CD14-positive monocyte (primary cell): ENCODE results near the gene HINFP. TPM values are rescaled to one million over a fixed set of nuclear protein-coding genes. Genes with fewer than 3 reads are reported as not detected.
A peak's percentile ranks its signal among the peaks of the same experiment; 100 is the strongest.

Source experiments
- DNase-seq, 3 donors: peaks; one replicate each; pipeline ENCODE4 v3.0.0-alpha.2; 2011 to 2022
- H2AFZ ChIP-seq: 2 replicates; pipeline ENCODE4 v1.6.0; 2012; ENCODE audit warnings: mild to moderate bottlenecking, low read depth, low read length, inconsistent platforms; ENCODE audit not compliant: insufficient read depth, poor library complexity, severe bottlenecking
- H3K27ac ChIP-seq, 2 donors: 1 replicate in 1 of 2; 2 replicates in 1 of 2; pipeline ENCODE4 v1.5.1; 2012 to 2013; ENCODE audit warnings: low read length in 2 of 2, control low read depth in 1 of 2, inconsistent platforms in 1 of 2, low read depth in 1 of 2, mild to moderate bottlenecking in 1 of 2
- H3K27me3 ChIP-seq, 2 donors: one replicate each; pipeline versions ENCODE4 v1.6.0 to v1.6.1; 2011 to 2013; ENCODE audit warnings: low read length in 2 of 2; ENCODE audit not compliant: control insufficient read depth in 2 of 2, insufficient read depth in 2 of 2
- H3K36me3 ChIP-seq, 2 donors: replicated peaks in 1 of 2; 1 replicate in 1 of 2; 2 replicates in 1 of 2; pipeline versions ENCODE4 v1.5.1 to v1.6.1; 2012 to 2013; ENCODE audit warnings: low read length in 2 of 2, control low read depth in 1 of 2, inconsistent platforms in 1 of 2, mild to moderate bottlenecking in 1 of 2; ENCODE audit not compliant: insufficient read depth in 2 of 2, control insufficient read depth in 1 of 2
- H3K4me1 ChIP-seq, 2 donors: 1 replicate in 1 of 2; 2 replicates in 1 of 2; pipeline versions ENCODE4 v1.5.1 to v1.6.1; 2012 to 2013; ENCODE audit warnings: low read length in 2 of 2, control low read depth in 1 of 2, inconsistent platforms in 1 of 2, mild to moderate bottlenecking in 1 of 2, moderate library complexity in 1 of 2; ENCODE audit not compliant: insufficient read depth in 2 of 2, control insufficient read depth in 1 of 2
- H3K4me2 ChIP-seq: replicated peaks from 2 replicates; pipeline ENCODE3; 2012; ENCODE audit warnings: low read length, moderate library complexity, mild to moderate bottlenecking; ENCODE audit not compliant: poor library complexity, severe bottlenecking; ENCODE audit errors: extremely low read depth
- H3K4me3 ChIP-seq, 3 experiments: fragments of 200-600 bp in 1 of 3; sonication (generic) in 1 of 3; replicated peaks in 1 of 3; 1 replicate in 2 of 3; 2 replicates in 1 of 3; pipeline ENCODE4 v1.5.1; 2011 to 2013; ENCODE audit warnings: low read length in 3 of 3, mild to moderate bottlenecking in 3 of 3, control low read depth in 2 of 3, low read depth in 2 of 3, inconsistent platforms in 1 of 3, moderate library complexity in 1 of 3
- H3K79me2 ChIP-seq: 2 replicates; pipeline ENCODE4 v1.6.0; 2012; ENCODE audit warnings: mild to moderate bottlenecking, control low read depth, inconsistent platforms, low read length, moderate library complexity; ENCODE audit not compliant: insufficient read depth
- H3K9ac ChIP-seq: 2 replicates; pipeline ENCODE4 v1.6.0; 2017; ENCODE audit warnings: low read length, mild to moderate bottlenecking; ENCODE audit not compliant: insufficient read depth, poor library complexity, severe bottlenecking
- H3K9me3 ChIP-seq, 2 donors: replicated peaks in 1 of 2; 1 replicate in 1 of 2; 2 replicates in 1 of 2; pipeline versions ENCODE4 v1.5.1 to v1.6.1; 2012 to 2013; ENCODE audit warnings: low read length in 2 of 2, control low read depth in 1 of 2; ENCODE audit not compliant: control insufficient read depth in 1 of 2, insufficient read depth in 1 of 2
- H4K20me1 ChIP-seq: 2 replicates; pipeline ENCODE4 v1.6.0; 2012; ENCODE audit warnings: mild to moderate bottlenecking, low read length, control low read depth, moderate library complexity; ENCODE audit not compliant: insufficient read depth
- H3K27ac Mint-ChIP-seq, 7 donors: one replicate each; pipeline ENCODE4 v1.8.0; 2020; ENCODE audit warnings: mild to moderate bottlenecking in 7 of 7, mixed read lengths in 7 of 7, moderate library complexity in 6 of 7, inconsistent platforms in 2 of 7
- H3K27me3 Mint-ChIP-seq, 3 donors: one replicate each; pipeline ENCODE4 v1.8.0; 2021 to 2022; ENCODE audit warnings: low read depth in 3 of 3, mild to moderate bottlenecking in 3 of 3, mixed read lengths in 3 of 3, moderate library complexity in 3 of 3, inconsistent platforms in 1 of 3
- H3K36me3 Mint-ChIP-seq, 2 donors: one replicate each; pipeline ENCODE4 v1.8.0; 2020; ENCODE audit warnings: mixed read lengths in 2 of 2, inconsistent platforms in 1 of 2, mild to moderate bottlenecking in 1 of 2
- H3K4me1 Mint-ChIP-seq: one replicate; pipeline ENCODE4 v1.8.0; 2020; ENCODE audit warnings: mild to moderate bottlenecking, mixed read lengths
- H3K4me3 Mint-ChIP-seq, 2 donors: one replicate each; pipeline ENCODE4 v1.8.0; 2020; ENCODE audit warnings: mild to moderate bottlenecking in 2 of 2, mixed read lengths in 2 of 2, moderate library complexity in 1 of 2
- H3K9me3 Mint-ChIP-seq, 7 donors: one replicate each; pipeline ENCODE4 v1.8.0; 2020 to 2022; ENCODE audit warnings: mixed read lengths in 7 of 7, mild to moderate bottlenecking in 6 of 7, moderate library complexity in 6 of 7, inconsistent platforms in 2 of 7
- WGBS: methylation state at CpG from one replicate; pipeline ENCODE4 v1.1.5; 2013; ENCODE audit warnings: missing lambda C conversion rate; ENCODE audit not compliant: insufficient coverage; 5-methylcytosine and 5-hydroxymethylcytosine counted together
- intact Hi-C, 2 donors: fragments of 100-400 bp; cut with micrococcal nuclease; formaldehyde crosslinking; loops; one replicate each; pipeline versions ENCODE4 v1.15.0 to v1.15.1; 2023
- polyA plus RNA-seq, 3 donors: library from polyadenylated mRNA; depleted of rRNA in 1 of 3; unstranded in 2 of 3; stranded (reverse) in 1 of 3; fragments of 300-500 nt in 2 of 3; fragments of >200 nt in 1 of 3; fragmentation: Illumina TruSeq in 2 of 3; gene quantifications; 1 replicate in 2 of 3; 2 replicates in 1 of 3; pipeline ENCODE4 v1.2.3, GENCODE V29; 2012 to 2021
- TF ChIP-seq, protein P1 (sequence below): fragments of 200-600 bp; IDR thresholded peaks from one replicate; pipeline ENCODE4 v1.8.0; 2022; ENCODE audit warnings: antibody characterized with exemption, mild to moderate bottlenecking

The HINFP gene
- polyA plus RNA-seq, 3 donors: 8.0 to 43.0 (median 8.6) TPM

DNA sequence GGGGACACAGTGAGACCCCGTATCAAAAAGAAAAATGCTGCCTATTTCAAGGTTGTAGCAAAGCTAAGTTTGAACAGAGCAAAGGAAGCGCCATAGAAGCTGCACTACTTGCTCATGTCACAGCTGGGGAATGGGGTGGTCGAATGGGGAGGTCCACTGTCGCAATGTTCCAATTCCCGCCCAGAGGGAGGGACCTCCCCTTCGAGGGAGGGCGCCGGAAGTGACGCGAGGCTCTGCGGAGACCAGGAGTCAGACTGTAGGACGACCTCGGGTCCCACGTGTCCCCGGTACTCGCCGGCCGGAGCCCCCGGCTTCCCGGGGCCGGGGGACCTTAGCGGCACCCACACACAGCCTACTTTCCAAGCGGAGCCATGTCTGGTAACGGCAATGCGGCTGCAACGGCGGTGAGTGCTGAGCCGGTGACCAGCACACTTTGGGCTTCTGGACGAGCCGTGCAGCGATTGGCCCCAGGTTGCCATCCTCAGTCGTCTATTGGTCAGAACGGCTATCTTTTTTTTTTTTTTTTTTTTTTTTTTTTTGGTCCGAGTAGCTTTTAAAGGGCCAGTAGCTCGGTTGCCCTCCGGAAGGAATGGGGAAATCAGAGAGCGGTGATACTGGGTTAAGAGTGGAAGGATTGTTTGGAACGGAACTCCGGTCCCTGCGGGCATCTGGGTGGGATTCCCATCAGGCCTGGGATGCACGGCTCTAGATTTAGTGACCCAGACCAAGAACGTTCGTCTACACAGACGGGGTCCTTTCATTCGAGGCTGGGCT, 36.5 kb upstream of the HINFP start, which contains the start of gene HMBS:
TSS of gene HMBS (plus strand) at position 219 of the 774 bp plus-strand sequence. CDS start at position 372, 153 bp downstream.
- whole genome bisulfite sequencing: 0% methylated on average over 41 of the region's 45 CpGs
- Histone ChIP-seq H4K20me1 (no peaks in the 10 kb centered on the region), H3K4me3 (peak within 1 kb of the TSS; percentile 50 to 96 (median 77)), H3K27ac (peak within 1 kb of the TSS; percentile 83 to 90), H3K9me3 (no peaks in the 10 kb centered on the region), H3K4me2 (peak within 1 kb of the TSS; percentile 86), H3K79me2 (peaks cover 15% of the 10 kb centered on the region), H3K4me1 (peaks cover 25 to 32% of the 10 kb centered on the region in 2 donors), H3K27me3 (no peaks in the 10 kb centered on the region), H2AFZ (peak within 1 kb of the TSS; percentile 91), H3K9ac (peak within 1 kb of the TSS; percentile 67), H3K36me3 (peaks cover 28 to 29% of the 10 kb centered on the region in 2 donors)
- Mint-ChIP-seq H3K4me1 (peaks cover 39% of the 10 kb centered on the region), H3K9me3 (no peaks in the 10 kb centered on the region), H3K27me3 (peaks cover 0 to 1% (median 1%) of the 10 kb centered on the region in 3 donors), H3K27ac (peak within 1 kb of the TSS; percentile 89 to 97 (median 95)), H3K36me3 (peaks cover 30 to 41% of the 10 kb centered on the region in 2 donors), H3K4me3 (peak within 1 kb of the TSS; percentile 92 to 98)
- TF ChIP-seq, protein P1, sequence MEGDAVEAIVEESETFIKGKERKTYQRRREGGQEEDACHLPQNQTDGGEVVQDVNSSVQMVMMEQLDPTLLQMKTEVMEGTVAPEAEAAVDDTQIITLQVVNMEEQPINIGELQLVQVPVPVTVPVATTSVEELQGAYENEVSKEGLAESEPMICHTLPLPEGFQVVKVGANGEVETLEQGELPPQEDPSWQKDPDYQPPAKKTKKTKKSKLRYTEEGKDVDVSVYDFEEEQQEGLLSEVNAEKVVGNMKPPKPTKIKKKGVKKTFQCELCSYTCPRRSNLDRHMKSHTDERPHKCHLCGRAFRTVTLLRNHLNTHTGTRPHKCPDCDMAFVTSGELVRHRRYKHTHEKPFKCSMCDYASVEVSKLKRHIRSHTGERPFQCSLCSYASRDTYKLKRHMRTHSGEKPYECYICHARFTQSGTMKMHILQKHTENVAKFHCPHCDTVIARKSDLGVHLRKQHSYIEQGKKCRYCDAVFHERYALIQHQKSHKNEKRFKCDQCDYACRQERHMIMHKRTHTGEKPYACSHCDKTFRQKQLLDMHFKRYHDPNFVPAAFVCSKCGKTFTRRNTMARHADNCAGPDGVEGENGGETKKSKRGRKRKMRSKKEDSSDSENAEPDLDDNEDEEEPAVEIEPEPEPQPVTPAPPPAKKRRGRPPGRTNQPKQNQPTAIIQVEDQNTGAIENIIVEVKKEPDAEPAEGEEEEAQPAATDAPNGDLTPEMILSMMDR: no peak
- peak; percentile 87 to 97 (median 96) for DNase-seq
- intact Hi-C loops: loop anchor here (2.0 to 5.0 kb wide), 3 partner anchors 16 to 37 kb away; partner anchors contain the start of genes DPAGT1 (in 1 of the 2), HINFP (in 1 of the 2) and VPS11 (in 1 of the 2)

DNA sequence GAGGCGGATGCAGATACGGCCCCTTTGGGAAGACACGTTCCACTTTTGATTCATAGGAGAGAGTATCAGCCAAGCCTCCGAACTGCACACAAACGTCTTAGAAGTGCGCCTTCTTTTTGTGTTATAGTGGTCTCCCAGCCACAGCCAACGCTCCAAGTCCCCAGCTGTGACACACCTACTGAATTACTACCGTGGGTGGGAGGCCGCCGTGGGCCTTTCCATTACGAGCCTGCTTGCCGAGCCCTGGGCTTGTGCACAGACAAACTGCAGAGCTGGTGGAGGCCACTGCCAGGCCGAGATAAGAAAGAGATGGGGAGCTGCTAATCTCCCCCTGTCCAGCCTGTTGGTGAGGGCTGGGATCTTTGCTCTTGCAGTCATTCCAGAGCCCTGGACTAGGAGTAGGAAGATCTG, 35.9 kb upstream of the HINFP start:
- H3K4me3 Mint-ChIP-seq: peak overlapping the region; percentile 92 to 98
- peak overlapping the region; percentile 50 to 96 (median 77) for H3K4me3 ChIP-seq
- H3K27me3 Mint-ChIP-seq: peaks cover 0 to 1% (median 1%) of the 10 kb centered on the region in 3 donors
- H3K4me2 ChIP-seq: peak overlapping the region; percentile 86
- no peaks in the 10 kb centered on the region for H3K9me3 ChIP-seq
- peaks cover 20% of the 10 kb centered on the region for H3K79me2 ChIP-seq
- TF ChIP-seq, protein P1: no peak
- peaks cover 29 to 38% of the 10 kb centered on the region in 2 donors for H3K4me1 ChIP-seq
- H3K4me1 Mint-ChIP-seq: peaks cover 45% of the 10 kb centered on the region
- 8% methylated on average over 4 of the region's 13 CpGs for WGBS
- no peak for DNase-seq
- H2AFZ ChIP-seq: peak overlapping the region; percentile 91
- H4K20me1 ChIP-seq: no peaks in the 10 kb centered on the region
- H3K9ac ChIP-seq: peak overlapping the region; percentile 67
- intact Hi-C loops: loop anchor here (2.0 to 5.0 kb wide), 3 partner anchors 15 to 37 kb away; partner anchors contain the start of genes DPAGT1 (in 1 of the 2), HINFP (in 1 of the 2) and VPS11 (in 1 of the 2)
- peak overlapping the region; percentile 83 to 90 for H3K27ac ChIP-seq
- H3K36me3 Mint-ChIP-seq: peaks cover 27 to 35% of the 10 kb centered on the region in 2 donors
- no peaks in the 10 kb centered on the region for H3K27me3 ChIP-seq
- H3K36me3 ChIP-seq: peaks cover 22 to 23% of the 10 kb centered on the region in 2 donors
- no peaks in the 10 kb centered on the region for H3K9me3 Mint-ChIP-seq
- H3K27ac Mint-ChIP-seq: peak overlapping the region; percentile 89 to 97 (median 95)
